T-helper 17 cell (primary cell): ENCODE measurements around the gene ALKBH4. TPM values are rescaled to one million over a fixed set of nuclear protein-coding genes. Genes with fewer than 3 reads are reported as not detected.

ENCODE experiments used
- total RNA-seq, 4 donors: library from RNA in 2 of 4; stranded (reverse) in 2 of 4; gene quantifications; one replicate each; pipeline ENCODE4 v1.2.3 and lab custom pipeline; 2022 to 2026

The ALKBH4 gene
- total RNA-seq, 2 donors from 2014 or later, result 4.4 to 5.5 TPM

Other genes with a start within 250 kb of the ALKBH4 start
- gene SH2B2, start 178.0 kb downstream of the ALKBH4 start, total RNA-seq, result 1 to 10 TPM; 2.0 to 2.1 TPM
- gene SPDYE6, start 108.4 kb downstream of the ALKBH4 start, total RNA-seq, result not detected
- 10 to 100 TPM; 38.0 to 44.0 TPM for gene PRKRIP1, start 68.5 kb downstream of the ALKBH4 start, total RNA-seq
- 10 to 100 TPM; 33.9 to 50.5 TPM for gene ORAI2, start 31.3 kb downstream of the ALKBH4 start, total RNA-seq
- 10 to 100 TPM; 13.5 to 15.2 TPM for gene LRWD1, start 121 bp upstream of the ALKBH4 start, total RNA-seq
- 10 to 100 TPM; 35.6 to 37.9 TPM for gene POLR2J, start 14.1 kb upstream of the ALKBH4 start, total RNA-seq
- gene RASA4B, start 52.9 kb upstream of the ALKBH4 start, total RNA-seq, result 10 to 100 TPM; 20.7 to 23.7 TPM
- 10 to 100 TPM; 52.5 to 84.2 TPM for gene UPK3BL2, start 78.8 kb upstream of the ALKBH4 start, total RNA-seq
- gene SPDYE2, start 86.4 kb upstream of the ALKBH4 start, total RNA-seq, result under 1 TPM; 0.21 to 0.55 TPM
- gene POLR2J3, start 107.7 kb upstream of the ALKBH4 start, total RNA-seq, result 100 to 1,000 TPM; 102 to 124 TPM
- 10 to 100 TPM; 58.5 to 61.6 TPM for gene RASA4, start 151.9 kb upstream of the ALKBH4 start, total RNA-seq
- gene UPK3BL1, start 177.9 kb upstream of the ALKBH4 start, total RNA-seq, result 10 to 100 TPM; 60.2 to 69.8 TPM
- gene SPDYE2B, start 185.5 kb upstream of the ALKBH4 start, total RNA-seq, result not detected
- 10 to 100 TPM; 35.7 to 44.7 TPM for gene POLR2J2, start 206.8 kb upstream of the ALKBH4 start, total RNA-seq